Activated naive CD4-positive, alpha-beta T cell treated with anti-CD3 and anti-CD28 coated beads for 36 hours (primary cell): Measurements from ENCODE around the gene CCNI. TPM values are rescaled to one million over a fixed set of nuclear protein-coding genes. Genes with fewer than 3 reads are reported as not detected.
"Not testable (repeated sequence)": the region's sequence is repeated elsewhere in the genome, so short reads cannot be mapped to it uniquely, and the experiment has no call there.

ENCODE experiments used
- CTCF ChIA-PET: fragments of 350-600 bp; sonication (Branson Sonifier 250); formaldehyde crosslinking; loops from one replicate; lab custom pipeline; 2021; ENCODE audit warnings: antibody characterized with exemption; lab: Charles Lee
- DNase-seq: peaks from one replicate; pipeline ENCODE4 v3.0.0-alpha.2; 2020
- H3K27ac Mint-ChIP-seq: one replicate; pipeline ENCODE4 v1.8.0; 2021; ENCODE audit warnings: mild to moderate bottlenecking, mixed read lengths
- H3K27me3 Mint-ChIP-seq: one replicate; pipeline ENCODE4 v1.8.0; 2021; ENCODE audit warnings: low read depth, mixed read lengths
- H3K36me3 Mint-ChIP-seq: one replicate; pipeline ENCODE4 v1.8.0; 2021; ENCODE audit warnings: low read depth, mixed read lengths
- H3K4me1 Mint-ChIP-seq: one replicate; pipeline ENCODE4 v1.8.0; 2021; ENCODE audit warnings: low read depth, mixed read lengths
- H3K4me3 Mint-ChIP-seq: one replicate; pipeline ENCODE4 v1.8.0; 2021; ENCODE audit warnings: mild to moderate bottlenecking, moderate library complexity, mixed read lengths
- H3K9me3 Mint-ChIP-seq: one replicate; pipeline ENCODE4 v1.8.0; 2021; ENCODE audit warnings: mixed read lengths
- intact Hi-C: fragments of 100-400 bp; cut with micrococcal nuclease; formaldehyde crosslinking; loops from one replicate; pipeline ENCODE4 v1.15.1; 2023
- total RNA-seq, 2 experiments: library from RNA; stranded (reverse); gene quantifications; one replicate each; pipeline ENCODE4 v1.2.3, GENCODE V29; 2021

Gene CCNI
- total RNA-seq, 2 experiments from 2014 or later, result 211 to 218 TPM

- DNase-seq, H3K9me3 Mint-ChIP-seq, H3K27ac Mint-ChIP-seq, H3K4me1 Mint-ChIP-seq, H3K4me3 Mint-ChIP-seq, H3K36me3 Mint-ChIP-seq, intact Hi-C loops, H3K27me3 Mint-ChIP-seq, CTCF ChIA-PET: not testable (repeated sequence)
Observed at GRCh38 chr4:77037168-77037567, 38.6 kb downstream of the CCNI start.

- intact Hi-C loops, result no loop called here
- H3K4me3 Mint-ChIP-seq, result no peak overlapping the region
- H3K27ac Mint-ChIP-seq, result no peak overlapping the region
- peaks cover 3% of the 10 kb centered on the region for H3K27me3 Mint-ChIP-seq
- DNase-seq, result no peak
- H3K4me1 Mint-ChIP-seq, result peaks cover 13% of the 10 kb centered on the region
- CTCF ChIA-PET, result interaction anchor here (0.6 to 1.5 kb wide), 4 partner anchors 17 to 329 kb away, joined by 3 to 4 read pairs (median 3); no protein-coding TSS in a partner anchor
- peaks cover 9% of the 10 kb centered on the region for H3K36me3 Mint-ChIP-seq
- no peaks in the 10 kb centered on the region for H3K9me3 Mint-ChIP-seq
Observed at GRCh38 chr4:77036206-77036605, 39.6 kb downstream of the CCNI start.

- Mint-ChIP-seq H3K27ac (no peak overlapping the region), H3K27me3 (peaks cover 3% of the 10 kb centered on the region), H3K4me3 (no peak overlapping the region), H3K9me3 (no peaks in the 10 kb centered on the region), H3K4me1 (peaks cover 22% of the 10 kb centered on the region), H3K36me3 (peaks cover 15% of the 10 kb centered on the region)
- DNase-seq, result no peak
- CTCF ChIA-PET, result interaction anchor here (1.0 to 1.5 kb wide), 3 partner anchors 10 to 263 kb away, joined by 3 to 6 read pairs (median 4); no protein-coding TSS in a partner anchor
- intact Hi-C loops, result no loop called here
Observed at GRCh38 chr4:77035153-77035552, 40.6 kb downstream of the CCNI start.

- Mint-ChIP-seq H3K36me3 (peaks cover 12% of the 10 kb centered on the region), H3K4me1 (peaks cover 44% of the 10 kb centered on the region), H3K27me3 (peaks cover 3% of the 10 kb centered on the region), H3K9me3 (no peaks in the 10 kb centered on the region), H3K27ac (no peak overlapping the region), H3K4me3 (no peak overlapping the region)
- CTCF ChIA-PET, result interaction anchor here (0.6 to 2.0 kb wide), 8 partner anchors 11 to 66 kb away, joined by 3 to 8 read pairs (median 4); no protein-coding TSS in a partner anchor
- DNase-seq, result peak; percentile 26
- intact Hi-C loops, result loop anchor here (1.0 kb wide), 1 partner anchor 45 kb away; no protein-coding TSS in a partner anchor
Observed at GRCh38 chr4:77031544-77031943, 44.2 kb downstream of the CCNI start.

GRCh38 chr4:77029757-77030156 lies 46.0 kb downstream of the CCNI start:
- DNase-seq, H3K27ac Mint-ChIP-seq, H3K9me3 Mint-ChIP-seq, H3K4me3 Mint-ChIP-seq, H3K27me3 Mint-ChIP-seq: not testable (repeated sequence)
- Mint-ChIP-seq H3K36me3 (peaks cover 12% of the 10 kb centered on the region), H3K4me1 (peaks cover 56% of the 10 kb centered on the region)
- CTCF ChIA-PET, result interaction anchor here (1.8 kb wide), 1 partner anchor 12 kb away, joined by 3 read pairs; no protein-coding TSS in a partner anchor
- intact Hi-C loops, result loop anchor here (2.0 kb wide), 3 partner anchors 601 to 971 kb away; no protein-coding TSS in a partner anchor

GRCh38 chr4:77028246-77028645 lies 47.5 kb downstream of the CCNI start:
- CTCF ChIA-PET, result interaction anchor here (0.6 kb wide), 1 partner anchor 263 kb away, joined by 4 read pairs; no protein-coding TSS in a partner anchor
- no peak overlapping the region for H3K4me3 Mint-ChIP-seq
- DNase-seq, result peak; percentile 39
- intact Hi-C loops, result loop anchor here (1.0 to 2.0 kb wide), 7 partner anchors 25 to 969 kb away; partner anchors contain the start of gene SEPTIN11
- H3K27ac Mint-ChIP-seq, result no peak overlapping the region
- peaks cover 8% of the 10 kb centered on the region for H3K27me3 Mint-ChIP-seq
- peaks cover 56% of the 10 kb centered on the region for H3K4me1 Mint-ChIP-seq
- peaks cover 21% of the 10 kb centered on the region for H3K36me3 Mint-ChIP-seq
- no peaks in the 10 kb centered on the region for H3K9me3 Mint-ChIP-seq

GRCh38 chr4:77026322-77026704 lies 49.5 kb downstream of the CCNI start:
- peaks cover 30% of the 10 kb centered on the region for H3K36me3 Mint-ChIP-seq

GRCh38 chr4:77025643-77026321 lies 50.0 kb downstream of the CCNI start:
- intact Hi-C loops, result loop anchor here (1.0 kb wide), 5 partner anchors 11 to 562 kb away; no protein-coding TSS in a partner anchor
- CTCF ChIA-PET, result interaction anchor here (0.6 kb wide), 1 partner anchor 436 kb away, joined by 6 read pairs; no protein-coding TSS in a partner anchor
- Mint-ChIP-seq H3K4me3 (no peak overlapping the region), H3K9me3 (no peaks in the 10 kb centered on the region), H3K36me3 (peaks cover 32% of the 10 kb centered on the region), H3K27ac (no peak overlapping the region), H3K27me3 (peaks cover 5% of the 10 kb centered on the region), H3K4me1 (peaks cover 39% of the 10 kb centered on the region)
- DNase-seq, result peak; percentile 31

More at GRCh38 chr4:77026322-77026704, 49.5 kb downstream of the CCNI start:
- Mint-ChIP-seq H3K4me3 (no peak overlapping the region), H3K27ac (no peak overlapping the region), H3K9me3 (no peaks in the 10 kb centered on the region), H3K27me3 (peaks cover 5% of the 10 kb centered on the region), H3K4me1 (peaks cover 44% of the 10 kb centered on the region)
- DNase-seq, result no peak
- CTCF ChIA-PET, result interaction anchor here (1.6 kb wide), 1 partner anchor 19 kb away, joined by 6 read pairs; no protein-coding TSS in a partner anchor
- intact Hi-C loops, result loop anchor here (1.0 kb wide), 5 partner anchors 12 to 561 kb away; no protein-coding TSS in a partner anchor

GRCh38 chr4:77023920-77024319 lies 51.9 kb downstream of the CCNI start:
- H3K27ac Mint-ChIP-seq, result no peak overlapping the region
- intact Hi-C loops, result no loop called here
- DNase-seq, result no peak
- H3K9me3 Mint-ChIP-seq, result no peaks in the 10 kb centered on the region
- peaks cover 33% of the 10 kb centered on the region for H3K36me3 Mint-ChIP-seq
- H3K4me1 Mint-ChIP-seq, result peaks cover 32% of the 10 kb centered on the region
- CTCF ChIA-PET, result no interaction called here
- H3K4me3 Mint-ChIP-seq, result no peak overlapping the region
- H3K27me3 Mint-ChIP-seq, result peaks cover 5% of the 10 kb centered on the region

- intact Hi-C loops, result no loop called here
- DNase-seq, result no peak
- Mint-ChIP-seq H3K9me3 (no peaks in the 10 kb centered on the region), H3K27me3 (peaks cover 5% of the 10 kb centered on the region), H3K27ac (no peak overlapping the region), H3K36me3 (peaks cover 33% of the 10 kb centered on the region), H3K4me1 (peaks cover 19% of the 10 kb centered on the region), H3K4me3 (no peak overlapping the region)
- CTCF ChIA-PET, result no interaction called here
Observed at GRCh38 chr4:77022560-77023179, 53.1 kb downstream of the CCNI start.

- DNase-seq, result no peak
- peaks cover 33% of the 10 kb centered on the region for H3K36me3 Mint-ChIP-seq
- intact Hi-C loops, result no loop called here
- H3K9me3 Mint-ChIP-seq, result no peaks in the 10 kb centered on the region
- peaks cover 13% of the 10 kb centered on the region for H3K4me1 Mint-ChIP-seq
- no peak overlapping the region for H3K4me3 Mint-ChIP-seq
- H3K27me3 Mint-ChIP-seq, result peaks cover 5% of the 10 kb centered on the region
- no peak overlapping the region for H3K27ac Mint-ChIP-seq
- CTCF ChIA-PET, result no interaction called here
Observed at GRCh38 chr4:77021614-77022089, 54.1 kb downstream of the CCNI start.

GRCh38 chr4:77020017-77020416 lies 55.8 kb downstream of the CCNI start:
- Mint-ChIP-seq H3K4me1 (peaks cover 7% of the 10 kb centered on the region), H3K36me3 (peaks cover 37% of the 10 kb centered on the region), H3K9me3 (no peaks in the 10 kb centered on the region), H3K27me3 (peaks cover 5% of the 10 kb centered on the region), H3K4me3 (no peak overlapping the region), H3K27ac (no peak overlapping the region)
- intact Hi-C loops, result no loop called here
- CTCF ChIA-PET, result interaction anchor here (1.1 kb wide), 1 partner anchor 10 kb away, joined by 3 read pairs; no protein-coding TSS in a partner anchor
- DNase-seq, result no peak
